T-helper 2 cell treated with Interferon-gamma antibody and Interleukin-4, amounts not matched to agents 5 μg/mL and 100 μg/mL, for 36 hours (primary cell): ENCODE results near the gene HTT-AS.
"Not testable (repeated sequence)": the region's sequence is repeated elsewhere in the genome, so short reads cannot be mapped to it uniquely, and the experiment has no call there.

Experiments
- DNase-seq: peaks from one replicate; pipeline ENCODE4 v3.0.0; 2021; ENCODE audit warnings: low spot score
- H3K27ac Mint-ChIP-seq: one replicate; pipeline ENCODE4 v1.8.0; 2021; ENCODE audit warnings: mild to moderate bottlenecking, mixed read lengths
- H3K27me3 Mint-ChIP-seq: one replicate; pipeline ENCODE4 v1.8.0; 2021; ENCODE audit warnings: low read depth, mixed read lengths
- H3K36me3 Mint-ChIP-seq: one replicate; pipeline ENCODE4 v1.8.0; 2021; ENCODE audit warnings: low read depth, mixed read lengths
- H3K4me1 Mint-ChIP-seq: one replicate; pipeline ENCODE4 v1.8.0; 2021; ENCODE audit warnings: low read depth, mixed read lengths
- H3K4me3 Mint-ChIP-seq: one replicate; pipeline ENCODE4 v1.8.0; 2022; ENCODE audit warnings: mild to moderate bottlenecking, moderate library complexity, mixed read lengths
- H3K9me3 Mint-ChIP-seq: one replicate; pipeline ENCODE4 v1.8.0; 2021; ENCODE audit warnings: mixed read lengths

The HTT-AS gene

GRCh38 chr4:3051141-3051897, 23.0 kb downstream of the HTT-AS start:
- H3K4me3 Mint-ChIP-seq, DNase-seq, H3K27me3 Mint-ChIP-seq, H3K27ac Mint-ChIP-seq: not testable (repeated sequence)
- H3K4me1 Mint-ChIP-seq = peaks cover 12% of the 10 kb centered on the region
- H3K9me3 Mint-ChIP-seq = peaks cover 24% of the 10 kb centered on the region
- peaks cover 13% of the 10 kb centered on the region for H3K36me3 Mint-ChIP-seq

DNA sequence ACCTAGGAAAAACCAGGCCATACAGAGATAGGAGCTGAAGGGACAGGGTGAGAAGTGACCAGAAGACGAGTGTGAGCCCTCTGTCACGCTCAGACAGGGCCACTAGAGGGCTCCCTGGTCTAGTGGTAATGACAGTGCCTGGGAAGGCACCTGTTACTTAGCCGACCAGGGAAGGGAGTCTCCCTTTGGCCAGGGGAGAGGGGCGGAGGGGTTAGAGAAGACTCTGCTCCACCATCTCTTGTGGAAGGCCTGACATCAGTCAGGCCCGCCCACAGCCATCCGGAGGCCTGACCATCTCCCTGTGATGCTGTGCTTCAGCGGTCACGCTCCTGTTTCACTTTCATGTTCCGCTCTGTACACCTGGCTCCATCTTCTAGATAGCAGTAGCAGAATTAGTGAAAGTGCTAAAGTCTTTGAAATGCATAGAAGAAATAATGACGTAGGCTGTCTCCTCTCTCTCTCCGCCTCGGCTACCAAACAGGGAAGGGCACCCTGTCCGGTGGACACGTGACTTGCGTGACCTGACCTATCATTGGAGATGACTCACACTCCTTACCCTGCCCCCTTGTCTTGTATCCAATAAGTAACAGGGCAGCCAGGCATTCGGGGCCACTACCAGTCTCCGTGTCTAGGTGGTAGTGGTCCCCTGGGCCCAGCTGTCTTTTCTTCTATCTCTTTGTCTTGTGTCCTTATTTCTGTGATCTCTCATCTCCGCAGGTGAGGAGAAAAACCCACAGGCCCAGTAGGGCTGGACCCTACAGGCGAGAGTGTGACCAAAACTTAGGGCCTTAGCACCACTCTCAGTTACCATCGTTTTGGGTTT, 26.7 kb downstream of the HTT-AS start:
- H3K4me1 Mint-ChIP-seq = peaks cover 36% of the 10 kb centered on the region
- H3K36me3 Mint-ChIP-seq = peaks cover 14% of the 10 kb centered on the region
- DNase-seq = peak; percentile 83
- H3K9me3 Mint-ChIP-seq = peaks cover 19% of the 10 kb centered on the region
- H3K27me3 Mint-ChIP-seq = peaks cover 8% of the 10 kb centered on the region
- H3K27ac Mint-ChIP-seq = peak overlapping the region; percentile 82
- peak overlapping the region; percentile 65 for H3K4me3 Mint-ChIP-seq

DNA sequence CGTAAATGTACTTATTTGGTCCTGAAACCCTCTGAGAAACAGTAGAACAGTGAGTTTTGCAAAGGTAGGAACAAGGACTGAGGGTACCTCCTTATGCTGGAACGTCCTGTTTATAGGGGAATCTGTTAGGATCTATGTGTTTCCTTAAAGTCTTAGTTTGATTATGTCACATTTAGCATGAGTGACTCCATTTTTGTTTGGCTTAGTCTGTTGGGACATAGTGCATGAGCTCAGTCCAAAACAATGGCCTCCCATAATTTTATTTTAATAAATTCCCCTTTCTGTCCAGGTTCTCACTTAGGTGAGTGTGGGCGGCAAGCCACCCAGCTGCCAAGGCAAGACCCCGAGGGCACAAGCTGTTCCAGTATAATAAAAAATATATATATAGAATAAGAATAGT, 27.7 kb downstream of the HTT-AS start:
- no peak for DNase-seq
- H3K4me3 Mint-ChIP-seq = no peak overlapping the region
- peaks cover 14% of the 10 kb centered on the region for H3K36me3 Mint-ChIP-seq
- H3K4me1 Mint-ChIP-seq = peaks cover 46% of the 10 kb centered on the region
- peaks cover 11% of the 10 kb centered on the region for H3K9me3 Mint-ChIP-seq
- peaks cover 4% of the 10 kb centered on the region for H3K27me3 Mint-ChIP-seq
- peak overlapping the region; percentile 36 for H3K27ac Mint-ChIP-seq

DNA sequence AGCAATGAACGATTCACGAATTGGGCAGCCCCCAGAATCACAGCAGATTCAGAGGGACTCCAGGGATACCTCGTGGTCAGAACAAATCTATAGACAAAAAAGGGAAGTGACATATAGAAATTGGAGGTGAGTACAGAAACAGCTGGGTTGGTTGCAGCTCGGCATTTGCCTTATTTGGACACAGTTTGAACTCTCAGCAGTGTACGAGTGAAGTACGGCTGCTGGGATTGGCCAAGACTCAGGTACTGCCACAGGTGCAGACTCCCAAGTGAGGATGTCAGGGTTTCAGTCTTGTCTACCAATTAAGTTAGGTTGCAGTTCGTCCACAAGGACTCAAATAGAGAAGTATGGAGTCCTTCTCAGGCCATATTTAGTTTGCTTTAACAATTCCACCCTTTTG, 28.2 kb downstream of the HTT-AS start:
- Mint-ChIP-seq H3K27ac (no peak overlapping the region), H3K4me1 (peaks cover 46% of the 10 kb centered on the region), H3K27me3 (peaks cover 2% of the 10 kb centered on the region), H3K9me3 (peaks cover 11% of the 10 kb centered on the region), H3K36me3 (peaks cover 14% of the 10 kb centered on the region), H3K4me3 (no peak overlapping the region)
- no peak for DNase-seq

GRCh38 chr4:3044870-3045819, 29.2 kb downstream of the HTT-AS start:
- peaks cover 49% of the 10 kb centered on the region for H3K4me1 Mint-ChIP-seq
- H3K9me3 Mint-ChIP-seq = peaks cover 11% of the 10 kb centered on the region
- peak overlapping the region; percentile 50 for H3K4me3 Mint-ChIP-seq
- H3K27ac Mint-ChIP-seq = peak overlapping the region; percentile 81
- peaks cover 2% of the 10 kb centered on the region for H3K27me3 Mint-ChIP-seq
- DNase-seq = peak; percentile 70
- H3K36me3 Mint-ChIP-seq = peaks cover 14% of the 10 kb centered on the region

GRCh38 chr4:3043282-3044020, 30.9 kb downstream of the HTT-AS start:
- H3K36me3 Mint-ChIP-seq = peaks cover 12% of the 10 kb centered on the region
- no peak overlapping the region for H3K27ac Mint-ChIP-seq
- no peak overlapping the region for H3K4me3 Mint-ChIP-seq
- peaks cover 48% of the 10 kb centered on the region for H3K4me1 Mint-ChIP-seq
- H3K27me3 Mint-ChIP-seq = no peaks in the 10 kb centered on the region
- peaks cover 11% of the 10 kb centered on the region for H3K9me3 Mint-ChIP-seq
- no peak for DNase-seq

- Mint-ChIP-seq H3K36me3 (peaks cover 12% of the 10 kb centered on the region), H3K4me1 (peaks cover 50% of the 10 kb centered on the region), H3K4me3 (peak overlapping the region; percentile 86), H3K27ac (peak overlapping the region; percentile 91), H3K27me3 (no peaks in the 10 kb centered on the region), H3K9me3 (peaks cover 11% of the 10 kb centered on the region)
- DNase-seq = no peak
Observed at GRCh38 chr4:3042226-3042625, 32.1 kb downstream of the HTT-AS start.

DNA sequence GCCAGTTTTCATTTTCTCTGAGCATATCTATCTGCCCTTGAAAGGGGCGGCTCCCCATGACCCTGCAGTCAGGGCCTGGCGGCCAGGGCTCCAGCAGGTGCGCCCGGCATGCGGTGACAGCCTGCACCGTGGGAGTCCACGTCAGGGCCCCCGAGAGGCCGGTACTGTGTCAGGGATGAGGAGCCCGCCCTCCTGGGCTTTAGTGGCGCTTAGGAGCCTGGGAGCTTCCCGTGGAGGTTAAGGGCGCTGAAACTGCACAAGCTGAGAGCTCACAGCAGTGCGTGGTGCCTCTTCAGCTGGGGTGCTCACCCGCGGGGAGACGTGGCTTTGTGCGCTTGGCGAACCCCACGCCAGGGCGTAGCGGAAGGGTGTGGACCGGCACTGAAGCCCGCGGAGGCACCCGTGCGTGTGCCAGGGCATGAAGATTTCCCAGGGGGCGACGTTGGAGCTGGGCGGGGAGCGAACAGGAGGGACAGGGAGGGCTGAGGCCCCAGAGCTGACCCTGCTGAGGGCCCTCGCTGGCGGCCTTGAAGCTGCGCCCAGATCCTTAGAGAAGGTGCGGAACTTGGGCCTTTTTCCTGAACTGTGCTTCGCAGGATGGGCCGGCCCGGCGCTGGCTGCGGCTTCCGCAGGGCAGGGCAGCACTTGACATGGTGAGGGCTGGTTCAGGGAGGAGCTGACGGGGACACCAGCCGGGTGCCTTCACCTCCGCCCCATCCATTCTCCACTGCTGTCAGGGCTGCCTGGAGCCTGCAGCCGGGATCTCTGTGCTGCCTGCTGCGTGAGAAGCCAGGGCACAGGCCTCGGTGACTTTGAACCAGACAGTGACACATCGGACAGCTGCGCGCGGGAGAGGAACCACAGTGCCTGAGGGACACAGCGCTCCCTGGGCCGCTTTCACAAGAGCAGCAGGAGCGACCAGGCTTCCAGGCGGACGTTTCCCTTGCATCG, 32.9 kb downstream of the HTT-AS start:
- H3K27me3 Mint-ChIP-seq = no peaks in the 10 kb centered on the region
- peak overlapping the region; percentile 91 for H3K27ac Mint-ChIP-seq
- H3K4me1 Mint-ChIP-seq = peaks cover 55% of the 10 kb centered on the region
- H3K4me3 Mint-ChIP-seq = peak overlapping the region; percentile 86
- peaks cover 12% of the 10 kb centered on the region for H3K36me3 Mint-ChIP-seq
- peaks cover 11% of the 10 kb centered on the region for H3K9me3 Mint-ChIP-seq
- peak; percentile 30 for DNase-seq

DNA sequence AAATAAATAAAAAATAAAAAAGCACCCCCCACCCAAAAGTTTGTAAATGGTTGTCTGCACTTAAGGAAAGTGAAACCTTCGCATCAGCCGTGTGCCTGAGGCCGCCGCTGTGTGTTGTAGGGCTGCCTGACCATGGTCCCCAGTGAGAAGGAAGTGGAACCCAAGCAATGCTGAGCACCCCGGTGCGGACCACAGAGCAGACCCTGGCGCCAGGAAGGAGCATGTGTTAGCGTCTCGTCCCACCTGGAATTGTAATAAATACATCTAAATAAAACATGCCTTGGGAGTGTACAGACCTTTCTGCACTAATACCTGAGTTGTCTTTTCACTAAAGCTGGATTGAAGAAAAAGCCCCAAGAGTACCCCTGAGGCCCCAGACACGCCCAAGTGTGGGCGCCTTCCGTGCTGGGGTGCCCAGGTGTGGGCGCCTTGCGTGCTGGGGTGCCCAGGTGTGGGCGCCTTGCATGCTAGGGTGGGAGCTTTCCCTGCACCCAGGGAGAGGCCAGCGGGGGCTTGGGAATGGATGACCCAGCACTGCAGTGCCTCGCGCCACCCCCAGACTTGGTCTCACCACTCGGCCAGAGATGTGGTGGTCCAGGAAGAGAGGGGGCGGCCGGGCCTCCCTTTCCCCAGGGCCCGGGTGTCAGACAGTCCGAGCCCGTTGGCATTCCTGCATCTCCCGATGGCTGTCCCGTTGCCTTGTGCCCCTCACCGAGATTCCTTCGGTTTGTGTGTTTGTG, 33.7 kb downstream of the HTT-AS start:
- peak overlapping the region; percentile 91 for H3K27ac Mint-ChIP-seq
- DNase-seq = no peak
- peak overlapping the region; percentile 86 for H3K4me3 Mint-ChIP-seq
- H3K4me1 Mint-ChIP-seq = peaks cover 49% of the 10 kb centered on the region
- H3K36me3 Mint-ChIP-seq = peaks cover 5% of the 10 kb centered on the region
- peaks cover 6% of the 10 kb centered on the region for H3K9me3 Mint-ChIP-seq
- no peaks in the 10 kb centered on the region for H3K27me3 Mint-ChIP-seq

GRCh38 chr4:3039706-3040366, 34.5 kb downstream of the HTT-AS start:
- no peaks in the 10 kb centered on the region for H3K36me3 Mint-ChIP-seq
- H3K27ac Mint-ChIP-seq = no peak overlapping the region
- H3K9me3 Mint-ChIP-seq = no peaks in the 10 kb centered on the region
- no peak overlapping the region for H3K4me3 Mint-ChIP-seq
- H3K4me1 Mint-ChIP-seq = peaks cover 41% of the 10 kb centered on the region
- DNase-seq = no peak
- H3K27me3 Mint-ChIP-seq = no peaks in the 10 kb centered on the region

DNA sequence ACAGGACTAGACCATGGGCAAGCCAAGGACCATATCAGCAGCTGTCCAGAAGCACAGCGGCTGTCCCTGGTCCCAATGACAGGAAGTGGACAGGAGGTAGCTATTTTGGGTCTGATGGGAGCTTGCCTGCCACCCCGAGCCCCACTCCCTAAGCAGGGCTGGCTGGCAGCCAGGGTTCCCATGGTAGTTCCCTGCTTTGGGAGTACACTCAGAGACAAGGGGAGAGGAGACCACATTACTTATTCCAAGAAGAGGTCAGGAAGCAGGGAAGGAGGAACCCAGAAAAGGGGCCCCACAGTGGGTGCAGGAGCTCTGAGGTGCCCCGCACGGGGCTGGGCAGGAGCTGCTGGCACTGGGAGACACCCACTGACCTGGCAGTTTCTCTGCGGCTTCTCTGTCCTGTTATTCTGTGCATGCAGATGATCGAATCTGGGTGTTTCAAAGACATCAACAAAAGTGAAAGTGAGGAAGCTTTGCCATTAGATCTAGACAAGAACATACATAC, 36.3 kb downstream of the HTT-AS start:
- Mint-ChIP-seq H3K4me3 (peak overlapping the region; percentile 69), H3K4me1 (peaks cover 32% of the 10 kb centered on the region), H3K27me3 (no peaks in the 10 kb centered on the region), H3K9me3 (no peaks in the 10 kb centered on the region), H3K27ac (peak overlapping the region; percentile 21), H3K36me3 (no peaks in the 10 kb centered on the region)
- no peak for DNase-seq
